CD4-positive, alpha-beta T cell treated with Interleukin-6 for 4 hours (primary cell): ENCODE measurements around the gene EVL.

Source experiments
- DNase-seq: peaks from one replicate; pipeline ENCODE4 v3.0.0-alpha.2; 2020; ENCODE audit warnings: mixed read lengths

The EVL gene

DNA sequence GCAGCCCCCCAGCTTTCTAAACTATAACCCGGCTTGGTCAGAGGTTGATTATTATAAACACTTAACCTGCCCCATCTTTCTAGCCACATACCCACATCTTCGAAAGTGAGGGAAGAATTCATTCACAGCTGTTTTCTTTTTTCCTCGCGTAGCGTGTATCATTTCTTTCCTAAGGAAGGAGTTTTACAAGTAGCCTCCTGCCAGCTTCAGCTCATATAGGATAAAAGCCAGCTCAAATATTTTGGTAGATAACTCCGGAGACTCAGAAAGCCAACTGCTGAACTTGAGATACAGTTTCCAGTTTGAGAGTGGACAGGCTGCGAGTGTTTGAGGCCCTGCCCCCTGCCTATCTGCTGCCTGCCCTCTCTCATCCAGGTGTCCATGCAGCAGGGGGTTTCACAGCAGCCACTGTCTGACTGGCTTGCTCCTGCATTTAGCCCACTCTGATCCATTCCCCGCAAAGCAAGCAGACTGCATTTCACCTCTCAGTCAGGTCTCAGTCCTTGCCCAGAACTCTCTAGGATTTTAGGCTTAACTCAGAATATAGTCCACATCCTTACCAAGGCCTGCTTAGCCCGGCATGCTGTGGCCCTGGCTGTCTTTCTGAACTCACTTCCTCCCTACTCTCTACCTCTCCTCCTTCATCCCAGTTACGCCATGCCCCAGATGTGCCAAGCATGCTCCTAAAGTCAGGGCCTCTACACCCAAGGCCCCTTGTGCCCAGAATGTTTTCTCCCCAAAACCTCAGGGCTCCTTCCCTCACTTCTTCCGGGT is 46.9 kb downstream of the EVL start:
- no peak for DNase-seq

GRCh38 chr14:100114109-100114765 is 49.0 kb downstream of the EVL start:
- DNase-seq: no peak

DNA sequence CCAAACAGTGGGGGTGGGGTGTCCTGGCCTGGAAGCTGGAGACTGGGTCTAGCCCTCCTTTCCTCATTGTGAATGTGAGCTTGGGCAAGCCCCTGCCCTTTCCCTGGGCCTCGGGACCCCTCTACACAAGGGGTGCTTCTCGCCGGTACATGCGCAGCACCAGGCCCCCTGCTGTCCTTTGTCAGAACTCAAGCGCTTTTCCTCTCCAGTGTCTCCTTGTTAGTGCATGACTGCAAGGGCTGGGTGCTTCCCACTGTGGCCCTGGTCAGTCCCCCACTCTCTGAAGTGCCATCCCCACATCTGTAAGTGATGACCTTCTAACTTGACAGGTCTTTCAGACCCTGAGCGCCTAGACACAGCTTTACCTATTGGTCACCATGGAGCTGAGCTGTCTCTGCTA is 50.0 kb downstream of the EVL start:
- DNase-seq: no peak

DNA sequence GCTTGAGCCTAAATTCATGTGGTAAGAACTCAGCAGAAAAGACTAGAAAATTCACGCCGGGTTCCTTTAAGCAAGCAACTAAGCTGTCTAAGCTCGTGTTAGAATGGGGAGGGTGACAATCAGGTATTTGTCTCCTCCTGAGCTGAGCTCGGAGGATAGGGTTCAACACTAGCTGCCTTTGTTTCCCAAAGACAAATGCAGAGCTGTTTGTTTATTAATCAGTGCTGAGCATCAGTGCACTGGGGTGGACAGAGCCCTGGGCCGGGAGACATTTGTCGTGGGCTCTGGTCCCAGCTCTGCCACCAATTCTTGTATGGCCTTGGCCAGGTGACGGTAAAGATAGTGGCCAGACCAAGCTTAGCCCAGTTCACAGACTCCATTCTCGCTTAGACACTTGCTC is 50.5 kb downstream of the EVL start:
- no peak for DNase-seq

- no peak for DNase-seq
Observed at GRCh38 chr14:100116134-100116533, 50.9 kb downstream of the EVL start.

GRCh38 chr14:100117026-100117425 is 51.8 kb downstream of the EVL start:
- DNase-seq: no peak

DNA sequence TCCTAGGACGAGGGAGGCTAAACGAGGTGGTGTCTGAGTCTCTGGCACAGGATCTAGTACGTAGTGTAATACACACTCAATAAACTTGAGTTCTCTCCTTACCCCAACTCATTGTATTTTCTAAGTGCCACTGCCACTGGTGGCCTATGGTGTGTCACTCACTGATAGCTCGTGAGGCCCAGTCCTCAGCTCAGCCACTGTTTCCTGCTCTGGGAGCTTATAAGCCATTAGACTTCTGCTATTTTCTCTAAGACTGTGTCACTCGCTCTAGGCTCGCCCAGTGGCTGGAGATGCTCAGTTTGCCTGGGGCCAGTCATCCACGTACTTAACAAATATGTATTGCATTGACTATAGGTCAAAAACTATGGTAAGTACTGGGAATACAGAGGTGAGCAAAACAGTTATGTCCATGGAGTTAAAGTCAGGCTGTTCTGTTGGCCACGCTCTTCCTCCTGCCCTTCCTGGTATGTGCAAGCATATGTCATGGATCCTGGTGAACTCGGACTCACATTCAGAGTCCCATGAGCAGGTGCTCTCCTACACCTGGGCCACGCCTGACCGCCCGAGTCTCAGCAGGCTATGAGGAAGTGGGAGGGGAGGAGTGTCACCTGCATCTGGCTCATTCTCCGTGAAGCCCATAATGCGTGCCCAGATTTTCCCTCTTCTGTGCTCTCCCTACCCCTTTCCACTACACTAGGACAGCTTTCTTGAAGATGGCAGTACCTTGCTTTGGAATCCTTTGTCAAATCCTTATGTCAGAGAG is 52.6 kb downstream of the EVL start:
- DNase-seq: no peak

GRCh38 chr14:100118396-100119011 is 53.3 kb downstream of the EVL start:
- no peak for DNase-seq

- DNase-seq: no peak
Observed at GRCh38 chr14:100119251-100119650, 54.0 kb downstream of the EVL start.

DNA sequence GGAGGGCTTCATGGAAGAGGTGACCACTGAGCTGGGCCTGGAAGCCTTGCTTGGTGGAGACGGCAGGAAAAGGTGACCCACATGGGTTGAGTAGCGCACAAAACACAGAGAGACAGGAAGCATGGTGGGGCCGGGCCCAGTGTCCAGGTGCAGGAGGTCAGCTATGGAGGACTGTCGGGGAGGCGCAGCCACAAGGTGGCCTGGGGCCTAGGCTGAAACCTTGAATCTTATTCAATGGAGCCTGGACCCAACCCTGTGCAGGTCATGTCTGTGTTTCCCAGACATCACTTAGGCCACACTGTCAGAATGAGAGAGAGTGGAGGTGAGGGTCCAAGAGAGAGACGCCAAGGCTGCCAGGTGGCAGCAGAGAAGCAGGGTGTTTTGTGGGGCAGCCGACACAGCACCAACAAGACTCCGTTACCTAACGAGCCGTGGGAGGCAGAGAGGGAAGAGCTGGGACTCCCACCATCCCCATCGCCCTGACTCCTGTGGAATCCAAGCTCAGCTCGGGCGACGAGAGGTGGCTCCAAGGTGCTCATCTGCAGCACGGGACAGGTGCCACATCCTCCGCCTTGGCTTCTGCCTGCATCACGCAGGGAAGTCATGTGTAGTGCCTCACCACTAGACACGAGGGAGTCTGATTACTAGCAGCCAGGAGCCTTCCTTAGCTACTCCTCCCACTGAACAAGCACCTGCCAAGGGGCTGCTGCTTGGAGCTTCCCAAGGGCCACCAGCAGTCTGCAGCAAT is 55.5 kb downstream of the EVL start:
- DNase-seq: no peak

GRCh38 chr14:100121643-100122480 is 56.6 kb downstream of the EVL start:
- no peak for DNase-seq

DNA sequence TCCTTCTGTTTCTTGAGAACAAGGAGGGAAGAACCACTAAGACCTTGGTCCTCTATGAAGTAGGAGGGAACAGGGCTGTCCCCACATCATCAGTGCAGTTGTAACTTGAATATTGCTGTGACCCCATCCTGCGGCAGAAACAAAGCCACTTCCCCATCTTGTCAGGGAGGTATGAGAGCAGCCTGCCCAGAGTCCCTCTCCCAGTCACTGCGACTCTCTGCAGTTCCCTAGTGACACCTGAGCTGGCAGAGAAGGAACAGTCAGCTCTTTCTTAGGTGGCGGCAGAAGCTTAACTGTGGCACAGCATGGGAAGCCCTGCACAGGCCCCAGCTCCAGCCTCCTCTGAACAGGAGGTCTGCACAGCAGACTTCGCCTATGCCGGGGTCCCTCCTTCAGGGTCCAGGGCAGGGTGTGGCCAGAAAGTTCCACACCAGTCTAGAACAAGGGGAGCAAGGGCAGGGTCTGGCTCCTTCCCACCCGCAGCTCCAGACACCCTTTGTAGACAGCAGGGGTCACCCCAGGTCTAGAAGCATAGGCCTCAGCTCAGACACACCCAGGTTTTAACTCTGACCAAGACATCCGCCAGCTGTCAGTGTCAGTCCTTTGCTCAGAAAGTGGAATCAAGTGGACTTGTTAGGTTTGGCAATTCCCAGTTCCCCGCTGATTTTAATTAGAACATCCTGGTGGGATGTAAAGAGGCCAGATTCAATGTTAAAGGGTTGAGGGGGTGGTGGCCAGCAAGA is 57.4 kb downstream of the EVL start:
- DNase-seq: no peak

- DNase-seq: no peak
Observed at GRCh38 chr14:100123618-100124017, 58.4 kb downstream of the EVL start.

GRCh38 chr14:100124551-100125088 is 59.4 kb downstream of the EVL start:
- DNase-seq: no peak

GRCh38 chr14:100126401-100126800 is 61.2 kb downstream of the EVL start:
- no peak for DNase-seq

DNA sequence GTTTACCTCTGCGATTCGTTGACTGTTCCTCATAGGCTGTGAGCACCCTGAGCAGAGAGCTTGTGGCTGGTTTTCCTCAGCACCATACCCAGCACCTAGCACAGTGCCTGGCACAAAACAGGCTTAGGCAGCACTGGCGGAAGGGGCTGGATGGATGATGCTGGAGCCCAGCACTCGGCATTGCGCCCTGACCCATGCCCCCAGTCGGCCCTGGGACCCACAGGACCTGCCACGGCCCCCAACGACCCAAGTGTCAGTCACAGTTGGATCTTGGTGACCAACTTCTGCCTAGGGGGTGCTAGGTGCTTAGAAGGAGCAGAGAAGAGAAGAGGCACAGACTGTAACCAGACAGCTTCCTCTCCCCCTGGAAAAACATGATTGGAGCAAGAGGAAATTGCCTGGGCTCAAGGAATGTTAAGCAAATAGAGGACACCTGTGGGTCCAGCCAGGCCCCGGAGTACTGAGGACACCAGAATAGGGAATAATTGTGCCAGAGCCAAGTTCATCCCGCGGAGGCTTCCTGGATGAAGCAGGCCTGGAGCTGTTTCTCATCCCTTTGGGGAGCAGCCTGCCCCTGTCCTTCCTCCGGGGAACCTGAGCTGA is 62.7 kb downstream of the EVL start:
- DNase-seq: no peak

DNA sequence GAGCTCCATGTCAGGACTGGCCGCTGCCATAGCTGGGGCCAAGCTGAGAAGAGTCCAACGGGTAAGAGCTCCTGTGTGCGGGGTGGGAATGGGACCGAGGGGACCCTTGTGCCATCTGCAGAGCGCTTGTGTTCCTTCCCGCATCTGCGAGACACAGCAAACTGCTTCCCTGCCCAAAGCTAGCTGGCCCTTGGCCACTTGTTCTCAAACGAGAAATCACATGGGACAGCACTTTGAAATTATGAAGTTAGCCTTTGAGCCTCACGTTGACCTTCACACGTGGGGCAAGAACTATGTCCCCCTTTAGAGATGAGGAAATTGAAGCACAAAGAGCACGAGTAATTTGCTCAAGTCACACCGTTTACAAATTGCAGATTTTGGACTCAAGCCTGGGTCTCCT is 63.5 kb downstream of the EVL start:
- no peak for DNase-seq

- DNase-seq: no peak
Observed at GRCh38 chr14:100129161-100129589, 64.0 kb downstream of the EVL start.

GRCh38 chr14:100130521-100130920 is 65.3 kb downstream of the EVL start:
- no peak for DNase-seq

DNA sequence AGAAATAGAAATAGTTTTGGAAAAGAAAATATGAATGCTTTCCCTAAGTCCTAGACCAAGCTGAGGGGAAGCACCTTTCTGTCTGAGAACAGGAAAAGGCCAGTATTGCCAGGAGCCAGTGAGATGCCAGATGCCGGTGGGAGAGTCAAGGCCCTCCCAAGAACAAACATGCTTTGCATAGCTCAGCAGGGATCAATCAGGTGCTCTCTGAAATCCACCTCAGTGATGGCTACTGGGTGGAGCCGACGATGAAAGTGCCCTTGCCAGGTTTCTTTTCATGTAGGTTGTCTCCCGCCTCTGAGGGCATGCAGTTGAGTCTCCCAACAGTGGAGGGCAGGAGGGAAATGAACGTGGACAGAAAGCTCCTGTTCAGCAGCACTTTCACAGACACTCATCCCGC is 66.0 kb downstream of the EVL start:
- no peak for DNase-seq
